ENCODE results near the gene ZNF581.

DNA sequence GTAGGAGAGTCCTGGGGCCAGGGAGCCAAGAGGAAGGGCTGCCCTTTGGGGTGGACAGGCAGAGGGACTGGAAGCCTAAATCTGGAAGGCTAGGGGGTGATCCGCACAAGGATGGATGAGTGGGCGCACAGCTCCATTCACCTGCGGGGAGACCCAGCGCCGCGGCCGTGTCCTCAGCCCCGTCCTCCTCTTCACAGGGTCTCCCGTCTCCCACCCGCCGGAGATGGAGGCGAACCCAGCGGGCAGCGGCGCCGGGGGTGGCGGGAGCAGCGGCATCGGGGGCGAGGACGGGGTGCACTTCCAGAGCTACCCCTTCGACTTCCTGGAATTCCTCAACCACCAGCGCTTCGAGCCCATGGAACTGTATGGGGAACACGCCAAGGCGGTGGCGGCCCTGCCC is 30.1 kb upstream of the ZNF581 start:
- TF ChIP-seq, protein P1, sequence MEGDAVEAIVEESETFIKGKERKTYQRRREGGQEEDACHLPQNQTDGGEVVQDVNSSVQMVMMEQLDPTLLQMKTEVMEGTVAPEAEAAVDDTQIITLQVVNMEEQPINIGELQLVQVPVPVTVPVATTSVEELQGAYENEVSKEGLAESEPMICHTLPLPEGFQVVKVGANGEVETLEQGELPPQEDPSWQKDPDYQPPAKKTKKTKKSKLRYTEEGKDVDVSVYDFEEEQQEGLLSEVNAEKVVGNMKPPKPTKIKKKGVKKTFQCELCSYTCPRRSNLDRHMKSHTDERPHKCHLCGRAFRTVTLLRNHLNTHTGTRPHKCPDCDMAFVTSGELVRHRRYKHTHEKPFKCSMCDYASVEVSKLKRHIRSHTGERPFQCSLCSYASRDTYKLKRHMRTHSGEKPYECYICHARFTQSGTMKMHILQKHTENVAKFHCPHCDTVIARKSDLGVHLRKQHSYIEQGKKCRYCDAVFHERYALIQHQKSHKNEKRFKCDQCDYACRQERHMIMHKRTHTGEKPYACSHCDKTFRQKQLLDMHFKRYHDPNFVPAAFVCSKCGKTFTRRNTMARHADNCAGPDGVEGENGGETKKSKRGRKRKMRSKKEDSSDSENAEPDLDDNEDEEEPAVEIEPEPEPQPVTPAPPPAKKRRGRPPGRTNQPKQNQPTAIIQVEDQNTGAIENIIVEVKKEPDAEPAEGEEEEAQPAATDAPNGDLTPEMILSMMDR (conservative IDR thresholded peaks at IDR 0.05; ENCODE audit: low read depth, low read length), result no peak
- TF ChIP-seq EZH2 (IDR thresholded peaks at IDR 0.05; ENCODE audit: borderline replicate concordance, low read depth, low read length, poor library complexity, severe bottlenecking), result no peak
